Measurements from ENCODE around the gene KCNE3. TPM values are rescaled to one million over a fixed set of nuclear protein-coding genes. Genes with fewer than 3 reads are reported as not detected.
"Not testable (repeated sequence)": the region's sequence is repeated elsewhere in the genome, so short reads cannot be mapped to it uniquely, and the experiment has no call there.

KCNE3 gene
- total RNA-seq, 1 experiment from 2014 or later, result 1.9 TPM

DNA sequence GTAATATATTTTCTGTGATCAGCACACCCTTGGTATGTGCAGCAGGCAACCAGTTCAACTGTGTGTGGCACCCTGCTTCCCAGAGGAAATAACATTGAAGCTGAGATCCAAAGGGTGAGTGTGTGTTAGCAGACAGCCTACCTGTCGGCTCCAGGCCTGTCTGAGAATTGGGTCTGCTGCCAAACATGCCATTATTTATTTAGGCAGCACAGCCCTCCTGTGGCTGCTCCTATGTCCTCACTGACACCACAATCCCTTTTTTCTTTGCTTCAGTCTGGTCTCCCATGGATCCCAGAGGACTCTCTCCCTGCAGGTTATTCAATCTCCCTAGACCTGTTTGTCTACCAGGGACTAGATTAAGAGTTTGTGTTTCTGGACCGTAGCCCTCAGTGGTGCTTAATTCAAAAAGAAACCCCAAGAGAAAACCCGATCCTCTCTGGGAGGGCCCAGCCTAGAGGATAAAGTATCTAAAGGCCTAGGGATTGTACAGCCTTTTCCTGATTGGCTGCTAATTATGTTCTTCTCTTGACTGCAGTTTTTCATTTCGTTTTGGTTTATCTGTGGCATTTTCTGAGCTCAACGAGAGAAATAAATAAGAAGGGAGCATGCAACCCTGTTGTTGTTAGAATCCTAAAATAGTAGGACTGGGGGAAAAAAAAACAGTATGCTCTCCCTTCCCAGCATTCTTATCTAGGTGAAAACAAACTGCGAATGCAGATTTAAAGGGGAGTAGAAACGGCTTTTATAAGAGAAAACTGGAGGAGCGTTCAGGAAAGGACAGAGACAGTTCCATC lies 24.1 kb downstream of the KCNE3 start:
- peak; percentile 17 for DNase-seq (ENCODE audit: low read depth)

DNA sequence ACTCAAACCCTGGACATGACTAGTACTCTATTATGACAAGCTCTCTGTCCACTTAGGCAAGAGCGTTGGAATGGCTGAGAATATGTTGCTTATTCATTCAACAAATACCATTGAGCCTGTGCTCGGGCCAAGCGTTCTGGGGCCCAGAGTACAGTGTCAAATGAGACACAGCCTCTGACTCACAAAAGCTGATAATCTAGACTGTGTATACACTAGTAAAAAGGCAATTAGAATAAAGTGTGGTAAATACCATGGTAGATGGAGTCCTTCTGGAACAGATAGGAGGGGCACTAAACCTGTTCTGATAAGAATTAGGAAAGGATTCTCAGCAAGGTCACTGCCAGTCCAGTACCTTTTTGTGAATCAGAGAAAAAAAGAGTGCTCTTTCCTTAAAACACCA lies 24.7 kb downstream of the KCNE3 start:
- DNase-seq (ENCODE audit: low read depth), result no peak

DNA sequence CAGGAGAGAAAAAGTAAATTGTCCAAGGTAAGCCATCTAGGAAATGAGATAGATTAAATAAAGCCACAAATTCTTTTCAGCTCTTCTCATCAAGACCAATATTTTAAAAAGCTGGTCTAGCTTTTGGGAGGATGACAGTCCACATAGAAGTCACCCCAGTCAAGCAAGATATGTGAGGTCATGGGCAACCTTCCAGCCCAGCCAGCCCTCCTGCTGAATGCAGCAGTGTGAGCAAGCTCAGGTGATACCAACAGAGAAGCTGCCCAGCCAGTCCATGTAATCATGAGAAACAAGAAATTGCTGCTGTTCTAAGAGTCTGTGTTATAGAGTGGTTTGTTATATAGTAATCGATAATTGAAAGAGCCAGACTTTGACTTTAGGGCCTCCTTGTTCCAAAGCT lies 28.7 kb downstream of the KCNE3 start:
- DNase-seq (ENCODE audit: low read depth), result no peak

DNA sequence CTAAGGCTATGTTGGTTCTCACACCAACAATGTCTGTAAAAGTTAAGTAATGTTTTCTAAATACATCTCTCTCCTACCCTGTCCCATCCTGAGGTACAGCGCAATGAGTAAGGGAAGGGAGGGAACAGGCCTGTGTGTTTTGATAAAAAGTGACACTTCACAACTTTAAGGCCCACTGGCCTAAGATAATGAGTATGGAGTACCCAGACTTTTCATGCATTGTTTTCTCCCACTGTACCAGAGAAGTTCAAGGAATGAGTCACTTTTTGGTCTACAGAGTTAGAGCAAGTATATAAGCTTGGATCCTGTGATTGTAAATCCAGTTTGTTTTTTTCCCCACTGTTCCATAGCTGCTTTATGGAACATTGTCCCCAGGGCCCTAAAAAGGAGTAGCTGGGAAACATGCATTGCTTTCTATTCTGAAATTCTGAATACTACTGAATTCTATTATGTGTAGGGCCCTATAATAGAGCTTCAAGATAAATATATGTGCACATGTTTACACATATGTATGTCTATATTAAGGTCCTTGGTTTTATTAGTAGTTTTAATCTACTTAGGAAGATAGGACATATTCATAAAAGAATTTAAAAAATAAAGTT lies 29.8 kb downstream of the KCNE3 start:
- no peak for DNase-seq (ENCODE audit: low read depth)

GRCh38 chr11:74434528-74434927 lies 32.8 kb downstream of the KCNE3 start:
- no peak for DNase-seq (ENCODE audit: low read depth)

DNA sequence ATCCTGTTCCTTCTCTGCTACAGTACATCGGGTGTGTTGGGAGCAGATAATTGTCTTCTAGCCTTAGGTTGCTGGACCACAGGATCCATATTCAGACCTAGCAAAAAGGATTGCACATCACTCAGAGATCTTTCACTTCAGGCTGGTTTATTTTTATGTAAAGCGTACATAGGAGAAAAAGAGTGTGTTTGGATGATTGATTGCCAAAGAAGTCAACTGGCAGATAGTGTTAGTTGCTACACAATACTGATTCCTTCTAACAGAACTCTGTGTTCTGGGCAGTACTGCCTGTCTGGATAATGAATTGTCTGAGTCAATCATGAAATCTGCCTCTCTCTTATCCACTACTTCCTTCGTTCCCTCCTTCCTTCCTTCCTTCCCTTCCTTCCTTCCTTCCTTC lies 38.1 kb downstream of the KCNE3 start:
- DNase-seq (ENCODE audit: low read depth), result no peak

DNA sequence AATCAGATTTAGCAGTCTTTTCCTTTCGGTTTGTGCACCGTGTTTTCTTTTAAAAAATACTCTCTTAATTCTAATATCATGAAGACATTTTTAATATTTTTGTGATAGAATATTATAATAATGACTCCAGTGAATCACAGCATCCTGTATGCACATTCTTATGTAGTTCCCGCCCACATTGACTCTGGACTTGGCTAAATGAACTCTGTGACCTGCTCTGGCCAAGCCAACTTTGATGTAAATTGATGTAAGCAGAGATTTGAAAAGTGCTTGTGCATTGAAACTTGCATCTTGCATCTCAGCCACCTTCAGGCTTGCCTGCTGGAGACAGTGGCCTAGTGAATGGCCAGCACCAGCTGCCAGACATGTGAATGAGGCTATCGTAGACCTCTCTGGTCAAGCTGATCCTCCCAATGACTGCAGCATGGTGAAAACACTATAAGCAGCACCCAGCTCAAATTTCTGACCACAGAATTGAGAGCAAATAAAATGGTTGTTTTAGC lies 39.9 kb downstream of the KCNE3 start:
- DNase-seq (ENCODE audit: low read depth), result no peak

DNA sequence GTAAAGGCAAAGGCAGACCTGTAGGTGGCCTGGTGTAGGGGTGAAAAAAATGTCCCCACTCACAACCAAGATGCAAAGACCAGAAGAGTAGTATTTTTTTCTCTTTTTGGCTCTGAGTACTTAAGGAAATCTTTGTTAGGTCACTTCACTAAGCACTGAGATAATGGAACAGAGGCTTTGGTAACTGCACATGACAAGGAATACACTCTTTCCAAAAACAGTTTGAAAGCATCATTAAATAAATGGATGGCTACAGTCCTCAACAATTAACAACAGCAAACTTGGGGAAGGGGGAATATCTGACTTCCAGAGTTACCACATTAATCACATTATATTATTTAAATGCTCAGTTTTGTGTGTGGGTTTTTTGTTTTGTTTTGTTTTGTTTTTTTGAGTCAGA lies 42.2 kb downstream of the KCNE3 start:
- no peak for DNase-seq (ENCODE audit: low read depth)

DNA sequence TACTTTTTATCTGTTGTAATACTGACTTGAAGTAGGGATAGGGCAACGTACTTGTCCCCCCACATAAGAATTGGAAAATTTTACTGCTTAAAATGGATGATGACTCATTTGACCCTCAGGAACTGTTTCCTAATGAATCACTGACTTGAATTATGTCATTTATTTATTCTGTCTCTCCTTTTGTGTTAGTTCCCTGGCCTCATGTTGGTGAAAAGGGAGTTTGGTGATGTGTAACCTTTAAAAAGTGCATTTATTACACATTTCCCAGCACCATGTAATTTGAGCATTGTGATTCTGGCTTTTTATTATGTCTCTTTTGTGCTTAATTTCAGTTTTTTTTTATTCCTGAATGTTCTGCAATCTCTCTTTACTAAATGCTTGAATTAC lies 48.8 kb downstream of the KCNE3 start:
- peak; percentile 77 for DNase-seq (ENCODE audit: low read depth)

- DNase-seq (ENCODE audit: low read depth), result peak; percentile 22
Observed at GRCh38 chr11:74417860-74418508, 49.4 kb downstream of the KCNE3 start.

DNA sequence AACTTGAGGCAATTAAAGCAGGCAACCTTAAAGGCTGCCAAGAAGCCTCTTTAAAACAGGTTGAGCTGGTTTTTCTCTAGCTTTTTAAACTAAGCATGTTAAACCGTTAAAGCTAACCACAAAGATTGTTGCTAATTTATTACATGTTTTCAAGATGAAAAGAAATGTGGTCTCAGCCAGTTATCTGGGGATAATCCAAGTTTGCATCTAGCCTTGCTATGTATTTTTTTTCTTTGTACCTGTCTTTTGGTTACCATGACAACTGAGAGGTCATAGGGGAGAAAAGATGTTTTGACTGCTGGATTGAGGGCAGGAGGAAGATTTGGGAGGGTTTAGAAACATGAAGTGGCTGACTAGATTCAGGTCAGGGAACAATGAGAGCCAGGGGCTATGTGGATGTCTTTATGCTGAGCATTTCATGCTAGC lies 50.0 kb downstream of the KCNE3 start:
- DNase-seq (ENCODE audit: low read depth), result peak; percentile 50

DNA sequence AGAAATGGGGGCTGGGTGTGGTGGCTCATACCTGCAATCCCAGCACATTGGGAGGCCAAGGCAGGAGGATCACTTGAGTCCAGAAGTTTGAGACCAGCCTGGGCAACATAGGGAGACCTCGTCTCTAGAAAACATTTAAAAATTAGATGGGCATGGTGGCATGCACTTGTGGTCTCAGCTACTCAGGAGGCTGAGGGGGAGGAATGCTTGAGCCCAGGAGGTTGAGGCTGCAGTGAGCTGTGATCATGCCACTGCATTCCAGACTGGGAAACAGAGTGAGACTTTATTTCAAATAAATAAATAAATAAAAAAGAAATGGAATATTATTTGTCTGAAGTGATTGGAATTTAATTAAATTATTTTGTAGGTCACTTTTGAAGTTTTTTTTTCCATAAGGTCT lies 50.4 kb downstream of the KCNE3 start:
- DNase-seq (ENCODE audit: low read depth), result not testable (repeated sequence)

DNA sequence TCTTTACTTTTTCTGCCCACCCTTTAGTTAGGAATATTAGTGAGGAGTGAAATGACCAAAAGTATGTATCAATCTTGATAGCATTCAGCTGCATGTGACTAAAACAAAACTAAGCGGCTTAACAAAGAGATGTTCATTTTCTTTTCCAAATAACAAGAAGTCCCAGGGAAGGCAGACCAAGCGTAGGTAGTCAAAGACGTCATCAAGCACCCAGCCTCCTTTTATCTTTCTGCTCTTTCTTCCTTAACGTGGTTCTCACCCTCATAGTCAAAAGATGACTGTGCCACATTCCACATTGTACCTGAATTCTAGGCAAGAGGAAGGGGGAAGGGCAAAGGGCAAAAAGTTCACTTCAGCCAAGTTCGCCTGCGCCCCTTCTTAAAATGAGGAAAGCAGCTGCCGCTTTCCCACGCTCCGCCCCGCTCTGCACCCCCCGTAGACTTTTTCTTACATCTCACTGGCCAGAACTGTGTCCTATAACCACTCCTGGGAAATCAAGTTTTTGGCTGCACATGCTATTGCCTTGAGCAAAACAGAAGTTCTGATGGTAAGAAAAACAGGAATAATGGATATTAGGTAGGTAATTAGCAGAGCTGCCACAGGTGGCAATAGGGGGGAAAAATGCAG lies 54.5 kb downstream of the KCNE3 start:
- DNase-seq (ENCODE audit: low read depth), result no peak

DNA sequence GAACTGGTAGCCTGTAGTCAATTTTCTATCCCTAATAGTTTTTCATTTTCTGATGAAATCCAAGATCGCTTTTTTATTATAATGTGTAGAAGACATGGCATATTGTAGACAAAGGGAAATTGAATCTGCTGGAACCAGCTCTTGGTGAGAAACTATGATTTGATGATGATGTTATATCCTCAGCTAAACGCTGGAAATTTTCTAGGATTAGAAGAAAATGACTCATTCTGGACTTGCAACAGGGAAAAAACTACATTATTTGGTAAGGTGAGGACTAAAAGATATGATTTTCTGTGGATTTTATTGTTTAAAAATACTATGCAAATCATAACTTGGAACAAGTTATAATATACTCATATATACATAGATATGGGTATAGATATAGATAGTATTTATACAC lies 55.0 kb downstream of the KCNE3 start:
- DNase-seq (ENCODE audit: low read depth), result no peak

GRCh38 chr11:74409633-74410032 lies 57.7 kb downstream of the KCNE3 start:
- no peak for DNase-seq (ENCODE audit: low read depth)

Other genes starting within 250 kb of the KCNE3 start
- gene P4HA3, start 155.9 kb downstream of the KCNE3 start, total RNA-seq (2014; rRNA removed; shearing (Covaris generic)), result 5.2 and 7.7 TPM in 2 replicates
- gene PGM2L1, start 69.1 kb downstream of the KCNE3 start, total RNA-seq (2014; rRNA removed; shearing (Covaris generic)), result 5.8 and 5.9 TPM in 2 replicates
- 5.0 and 5.4 TPM in 2 replicates for gene LIPT2, start 26.2 kb upstream of the KCNE3 start, total RNA-seq (2014; rRNA removed; shearing (Covaris generic))
- 22.2 and 28.7 TPM in 2 replicates for gene POLD3, start 125.0 kb upstream of the KCNE3 start, total RNA-seq (2014; rRNA removed; shearing (Covaris generic))

Measured in RPMI7951 (cell line).